ENCODE measurements around the gene IRF9.

IRF9 gene

GRCh38 chr14:24184104-24184970 lies 23.3 kb downstream of the IRF9 start:
- TF ChIP-seq POLR2AphosphoS5 (IDR thresholded peaks at IDR 0.05; ENCODE audit: low read depth, low read length) (no peak), FOXP2 (optimal IDR thresholded peaks at IDR 0.05; ENCODE audit: borderline replicate concordance, extremely low read depth, extremely low read length, insufficient read depth) (no peak), SIN3A (IDR thresholded peaks at IDR 0.05; ENCODE audit: borderline replicate concordance, insufficient read depth, low read length) (no peak), REST (IDR thresholded peaks at IDR 0.05; ENCODE audit: insufficient read depth in 1 of 2, low read depth in 2 of 2, low read length in 2 of 2) (no peak), TAF1 (IDR thresholded peaks at IDR 0.05; ENCODE audit: borderline replicate concordance, insufficient read depth, low read length) (no peak)

GRCh38 chr14:24185026-24185425 lies 24.0 kb downstream of the IRF9 start:
- TF ChIP-seq POLR2AphosphoS5 (IDR thresholded peaks at IDR 0.05; ENCODE audit: low read depth, low read length), result no peak
- TF ChIP-seq FOXP2 (optimal IDR thresholded peaks at IDR 0.05; ENCODE audit: borderline replicate concordance, extremely low read depth, extremely low read length, insufficient read depth), result no peak
- no peak for TF ChIP-seq SIN3A (IDR thresholded peaks at IDR 0.05; ENCODE audit: borderline replicate concordance, insufficient read depth, low read length)
- TF ChIP-seq TAF1 (IDR thresholded peaks at IDR 0.05; ENCODE audit: borderline replicate concordance, insufficient read depth, low read length), result no peak
- TF ChIP-seq REST (IDR thresholded peaks at IDR 0.05; ENCODE audit: insufficient read depth in 1 of 2, low read depth in 2 of 2, low read length in 2 of 2), result no peak

- no peak for TF ChIP-seq TAF1 (IDR thresholded peaks at IDR 0.05; ENCODE audit: borderline replicate concordance, insufficient read depth, low read length)
- TF ChIP-seq POLR2AphosphoS5 (IDR thresholded peaks at IDR 0.05; ENCODE audit: low read depth, low read length), result no peak
- no peak for TF ChIP-seq FOXP2 (optimal IDR thresholded peaks at IDR 0.05; ENCODE audit: borderline replicate concordance, extremely low read depth, extremely low read length, insufficient read depth)
- TF ChIP-seq REST (IDR thresholded peaks at IDR 0.05; ENCODE audit: insufficient read depth in 1 of 2, low read depth in 2 of 2, low read length in 2 of 2), result no peak
- no peak for TF ChIP-seq SIN3A (IDR thresholded peaks at IDR 0.05; ENCODE audit: borderline replicate concordance, insufficient read depth, low read length)
Measured at GRCh38 chr14:24185741-24186140, 24.7 kb downstream of the IRF9 start.

- no peak for TF ChIP-seq REST (IDR thresholded peaks at IDR 0.05; ENCODE audit: insufficient read depth in 1 of 2, low read depth in 2 of 2, low read length in 2 of 2)
- TF ChIP-seq POLR2AphosphoS5 (IDR thresholded peaks at IDR 0.05; ENCODE audit: low read depth, low read length), result no peak
- no peak for TF ChIP-seq TAF1 (IDR thresholded peaks at IDR 0.05; ENCODE audit: borderline replicate concordance, insufficient read depth, low read length)
- TF ChIP-seq SIN3A (IDR thresholded peaks at IDR 0.05; ENCODE audit: borderline replicate concordance, insufficient read depth, low read length), result no peak
- no peak for TF ChIP-seq FOXP2 (optimal IDR thresholded peaks at IDR 0.05; ENCODE audit: borderline replicate concordance, extremely low read depth, extremely low read length, insufficient read depth)
Measured at GRCh38 chr14:24186831-24187538, 25.9 kb downstream of the IRF9 start.

Measured in PFSK-1 (cell line).